NCI-H2107 treated with DMSO at 0.1 percent for 48 hours (cell line): ENCODE results near the gene TMEM229B.
"Not testable (repeated sequence)": the region's sequence is repeated elsewhere in the genome, so short reads cannot be mapped to it uniquely, and the experiment has no call there.

ENCODE experiments used
- DNase-seq: peaks from one replicate; lab custom pipeline; 2025; ENCODE audit not compliant: unreplicated experiment; lab: John Stamatoyannopoulos, UW

TMEM229B gene

DNA sequence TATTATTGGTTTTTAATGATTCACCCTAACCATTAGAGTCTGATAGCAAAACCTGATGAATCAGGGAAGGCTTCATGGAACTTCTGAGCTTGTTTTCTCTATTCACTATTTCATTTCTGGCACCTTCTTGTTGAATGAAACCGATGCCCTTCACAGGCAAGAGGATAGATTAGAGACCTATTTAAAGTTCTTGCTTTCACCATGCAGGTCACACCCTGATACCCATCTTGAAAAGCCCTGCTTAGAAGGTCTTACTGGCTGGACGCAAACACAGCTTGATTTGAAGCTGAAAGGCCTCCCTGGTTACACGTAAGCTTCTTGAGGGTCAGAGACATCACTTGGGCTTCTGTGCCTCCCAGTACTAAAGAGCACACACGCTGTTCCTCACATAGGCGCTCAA lies 29.2 kb downstream of the TMEM229B start:
- DNase-seq, result no peak

DNA sequence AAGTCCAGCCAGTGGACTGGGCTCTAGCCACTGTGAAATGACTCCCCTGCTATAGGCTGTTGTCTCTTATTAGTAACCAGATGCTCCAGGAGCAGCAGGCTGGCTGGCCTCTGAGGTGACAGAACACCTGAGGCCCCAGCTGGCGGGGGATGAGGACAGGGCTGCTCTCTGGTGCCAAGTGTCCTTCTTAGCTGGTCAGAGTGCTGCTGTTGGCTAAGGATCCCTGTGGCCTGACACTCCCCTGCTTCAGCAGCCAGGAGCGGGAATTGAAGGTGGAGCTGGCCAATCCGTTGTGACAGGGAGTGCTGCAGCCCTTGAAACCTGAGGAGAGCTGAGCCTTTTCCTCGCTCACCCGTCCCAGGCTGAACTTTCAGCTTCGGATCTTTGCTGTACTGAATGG lies 30.7 kb downstream of the TMEM229B start:
- peak; percentile 48 for DNase-seq

DNA sequence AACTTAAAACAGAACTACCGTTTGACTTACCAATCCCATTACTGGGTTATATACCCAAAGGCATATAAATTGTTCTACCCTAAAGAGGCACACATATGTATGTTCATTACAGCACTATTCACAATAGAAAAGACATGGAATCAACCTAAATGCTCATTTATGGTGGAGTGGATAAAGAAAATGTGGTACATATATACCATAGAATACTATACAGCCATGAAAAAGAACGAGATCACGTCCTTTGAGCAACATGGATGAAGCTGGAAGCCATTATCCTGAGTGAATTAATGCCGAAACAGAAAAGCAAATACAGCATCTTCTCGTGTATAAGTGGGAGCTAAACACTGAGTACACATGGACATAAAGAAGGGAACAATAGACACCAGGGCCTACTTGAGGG lies 31.8 kb downstream of the TMEM229B start:
- no peak for DNase-seq

DNA sequence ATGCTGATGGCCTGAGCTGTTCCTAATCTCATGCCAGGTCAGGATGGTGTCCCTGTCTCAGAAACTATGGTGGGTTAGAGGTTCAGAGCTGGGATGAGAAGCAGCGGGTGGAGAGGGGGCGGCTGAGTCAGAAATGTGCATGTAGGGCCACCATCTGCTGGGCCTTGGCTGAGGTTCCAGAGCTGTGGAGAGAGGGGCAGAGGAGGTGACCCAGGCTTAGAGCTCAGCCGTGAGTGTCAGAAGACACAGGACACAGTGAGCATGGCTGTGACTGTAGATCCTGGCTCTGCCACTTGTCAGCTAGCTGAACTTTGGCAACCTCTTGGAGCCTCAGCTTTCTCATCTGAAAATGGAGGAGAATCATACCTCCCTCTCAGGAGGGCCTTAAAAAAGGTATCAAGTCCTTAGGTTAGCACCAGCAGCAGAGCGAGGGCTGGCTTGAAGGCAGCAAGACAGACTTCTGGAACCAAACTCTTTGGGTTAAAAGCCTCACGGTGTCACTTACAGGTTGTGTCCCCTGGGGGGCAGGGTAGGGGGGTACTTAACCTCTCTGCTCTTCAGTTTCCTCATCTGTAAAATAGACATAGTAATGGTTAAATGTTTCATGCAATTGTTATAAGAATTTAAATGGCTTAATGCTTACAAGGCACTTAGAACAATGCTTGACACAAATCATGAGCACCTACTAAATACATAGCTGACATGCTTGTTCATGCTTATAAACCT lies 34.8 kb downstream of the TMEM229B start:
- no peak for DNase-seq

DNA sequence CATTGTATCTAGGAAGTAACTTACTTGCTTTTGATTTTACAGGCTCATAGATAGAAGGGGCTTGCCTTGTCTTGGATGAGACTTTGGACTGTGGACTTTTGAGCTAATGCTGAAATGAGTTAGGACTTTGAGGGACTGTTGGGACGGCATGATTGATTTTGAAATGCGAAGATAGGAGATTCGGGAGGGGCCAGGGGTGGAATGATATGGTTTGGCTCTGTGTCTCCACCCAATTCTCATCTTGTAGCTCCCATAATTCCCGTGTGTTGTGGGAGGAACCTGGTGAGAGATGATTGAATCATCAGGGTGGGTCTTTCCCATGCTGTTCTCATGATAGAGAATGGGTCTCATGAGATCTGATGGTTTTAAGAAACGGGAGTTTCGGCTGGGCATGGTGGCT lies 36.9 kb downstream of the TMEM229B start:
- not testable (repeated sequence) for DNase-seq

DNA sequence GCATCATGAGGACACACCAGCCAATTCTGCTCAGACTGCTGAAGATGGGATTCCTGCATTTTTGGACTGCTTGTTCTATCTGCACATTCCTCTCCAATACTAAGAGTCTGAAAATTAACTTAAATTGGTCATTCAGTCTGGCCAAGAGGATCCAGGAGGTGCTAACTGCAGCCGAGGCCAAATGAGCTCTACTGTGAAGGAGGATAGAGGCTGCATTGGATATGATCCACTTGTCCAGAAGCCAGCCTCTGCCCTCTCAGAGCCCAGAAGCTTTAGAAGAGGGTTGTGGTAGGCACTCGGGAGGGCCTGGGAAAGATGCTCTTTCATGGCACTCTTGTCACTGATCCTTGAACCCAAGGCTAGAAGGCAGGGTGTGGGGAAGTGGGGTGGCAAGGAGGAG lies 39.4 kb downstream of the TMEM229B start:
- DNase-seq, result no peak

DNA sequence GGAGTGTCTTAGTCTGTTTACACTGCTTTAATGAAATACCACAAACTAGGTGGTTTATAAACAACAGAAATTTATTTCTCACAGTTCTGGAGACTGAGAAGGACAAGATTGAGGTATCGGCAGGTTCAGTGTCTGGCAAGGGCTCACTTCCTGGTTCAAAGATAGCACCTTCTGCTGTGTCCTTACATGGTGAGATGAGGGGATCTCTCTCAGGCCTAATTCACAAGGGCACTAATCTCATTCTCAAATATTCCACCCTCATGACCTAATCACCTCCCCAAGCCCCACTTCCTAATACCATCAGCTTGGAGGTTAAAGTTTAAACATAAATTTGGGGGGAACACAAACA lies 41.5 kb downstream of the TMEM229B start:
- DNase-seq, result no peak

DNA sequence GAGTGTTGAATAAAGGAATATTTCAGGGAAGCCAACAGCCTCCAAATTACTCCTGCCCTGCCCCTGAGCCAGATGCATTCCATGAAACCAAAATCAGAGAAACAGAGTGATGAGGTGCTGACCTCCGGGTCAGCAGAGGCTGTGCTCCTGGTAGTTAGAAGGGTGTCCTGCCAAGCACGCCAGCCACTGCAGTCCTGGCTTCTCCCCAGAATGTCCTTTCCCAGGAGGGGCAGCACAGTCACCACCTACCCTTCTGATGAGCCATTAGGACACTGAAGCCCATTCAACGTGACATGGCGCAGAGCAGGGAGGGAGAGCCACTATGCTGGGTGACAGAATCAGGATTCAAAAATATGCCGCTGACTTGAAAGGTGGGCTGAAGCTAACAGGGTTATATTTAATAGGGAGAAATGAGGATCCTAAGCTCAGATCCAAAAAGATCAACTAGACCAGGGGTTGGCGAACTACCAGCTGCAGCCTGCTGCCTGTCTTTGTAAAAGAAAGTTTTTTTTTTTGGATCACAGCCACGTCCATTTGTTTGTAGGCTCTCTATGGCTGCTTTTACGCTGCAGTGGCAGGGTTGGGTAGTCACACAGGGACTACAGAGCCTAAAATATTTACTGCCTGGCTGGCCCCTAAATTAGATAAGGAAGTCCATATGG lies 42.0 kb downstream of the TMEM229B start:
- peak; percentile 45 for DNase-seq

DNA sequence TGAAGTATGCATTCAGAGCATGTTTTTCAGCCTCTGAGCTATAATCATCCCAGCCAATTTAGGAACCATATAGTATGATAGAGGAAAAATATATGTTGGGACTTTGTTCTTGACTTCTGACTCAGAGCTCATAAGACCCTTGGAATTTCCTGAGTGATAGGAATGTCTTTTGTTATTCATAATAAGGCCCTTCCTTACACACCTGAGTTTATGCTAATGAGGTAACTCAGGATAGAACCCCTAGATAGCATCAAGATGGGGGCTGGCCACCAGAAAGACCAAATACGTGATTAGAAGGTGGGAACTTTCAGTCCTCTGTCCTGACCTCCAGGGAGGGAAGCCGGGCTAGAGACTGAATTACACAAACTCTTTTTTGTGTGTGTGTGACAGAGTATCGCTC lies 44.1 kb downstream of the TMEM229B start:
- no peak for DNase-seq

DNA sequence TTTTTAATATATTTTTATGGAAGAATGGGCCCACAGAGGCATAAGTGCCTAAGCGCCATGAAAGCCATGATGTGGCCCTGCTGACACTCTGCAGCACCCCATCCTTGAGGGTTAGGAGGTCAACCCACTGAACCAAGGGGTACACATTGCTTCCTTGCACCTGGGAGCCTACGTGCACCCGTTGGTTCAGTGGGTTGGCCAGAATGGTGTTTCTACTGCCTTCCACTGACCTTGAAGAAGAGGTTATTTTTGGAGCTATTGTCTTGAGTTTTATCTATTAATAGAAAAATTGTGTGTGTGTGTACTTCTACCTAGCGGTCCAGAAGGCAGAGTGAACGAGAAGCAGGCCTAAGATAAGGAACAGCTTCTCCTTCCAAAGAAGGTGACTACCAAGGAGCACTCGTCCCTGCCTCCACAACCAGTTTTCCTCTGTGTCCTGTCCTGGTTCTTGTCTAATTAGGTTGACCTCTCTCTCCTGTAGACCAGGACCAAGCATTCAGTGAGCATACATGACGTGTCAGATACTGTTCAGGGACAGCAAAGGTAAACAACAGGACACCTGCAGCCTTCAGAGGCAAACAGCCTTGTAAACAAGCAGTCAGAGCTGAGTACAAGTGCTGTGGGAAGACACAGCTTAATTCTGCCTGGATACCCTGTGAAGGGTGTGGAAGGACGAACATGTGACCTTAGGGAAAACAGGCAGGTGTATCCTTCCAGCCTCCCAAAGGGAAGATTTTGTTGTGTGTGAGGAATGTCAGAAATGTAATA lies 46.2 kb downstream of the TMEM229B start:
- DNase-seq, result peak; percentile 81

DNA sequence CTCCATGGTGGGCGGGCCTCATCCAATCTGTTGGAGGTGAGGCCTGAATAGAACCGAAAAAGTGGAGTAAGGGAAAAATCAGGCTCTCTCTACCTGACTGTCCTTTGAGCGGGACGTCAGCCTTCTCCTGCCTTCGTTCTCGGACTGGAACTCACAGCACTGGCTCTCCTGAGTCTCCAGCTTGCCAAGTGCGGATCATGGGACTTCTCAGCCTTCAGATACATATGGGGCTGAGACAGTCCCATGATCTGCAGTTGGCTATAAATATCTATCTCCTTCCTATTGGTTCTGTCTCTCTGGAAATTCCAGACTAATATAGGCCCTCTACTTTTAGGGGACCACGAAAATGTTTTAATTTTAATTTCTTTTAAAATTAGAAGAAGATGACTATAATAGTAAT lies 46.8 kb downstream of the TMEM229B start:
- DNase-seq, result no peak

DNA sequence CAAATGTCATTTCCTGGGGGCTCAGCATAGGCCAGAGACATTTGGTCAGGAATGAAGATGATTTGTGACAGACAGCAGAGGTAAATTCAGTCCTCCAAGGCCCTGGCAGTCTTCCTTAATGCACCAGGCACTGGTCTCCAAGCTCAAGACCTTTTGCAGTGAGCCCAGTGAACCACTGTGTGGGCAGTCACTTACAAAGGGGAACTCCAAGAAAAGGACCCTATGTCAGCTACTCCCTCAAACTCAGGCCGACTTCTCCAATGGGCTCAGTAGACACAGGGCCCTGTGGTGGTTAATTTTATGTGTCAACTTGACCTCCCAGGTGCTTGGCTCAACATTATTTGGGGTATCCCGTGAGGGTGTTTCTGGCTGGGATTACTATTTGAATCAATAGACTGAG lies 47.3 kb downstream of the TMEM229B start:
- no peak for DNase-seq

DNA sequence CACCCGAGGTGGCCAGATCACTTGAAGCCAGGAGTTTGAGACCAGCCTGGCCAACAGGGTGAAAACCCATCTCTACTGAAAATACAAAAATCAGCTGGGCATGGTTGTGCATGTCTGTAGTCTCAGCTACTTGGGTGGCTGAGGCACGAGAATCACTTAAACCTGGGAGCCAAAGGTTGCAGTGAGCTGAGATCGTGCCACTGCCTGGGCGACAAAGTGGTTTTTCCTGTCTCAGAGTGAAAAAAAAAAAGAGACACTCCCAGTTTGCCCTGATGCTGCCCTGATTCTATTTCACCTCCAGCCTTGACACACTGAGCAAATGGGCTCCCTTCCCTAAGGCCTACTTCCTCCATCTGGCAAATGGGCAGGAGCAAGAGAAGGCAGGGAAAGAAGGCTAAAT lies 48.0 kb downstream of the TMEM229B start:
- DNase-seq, result no peak

DNA sequence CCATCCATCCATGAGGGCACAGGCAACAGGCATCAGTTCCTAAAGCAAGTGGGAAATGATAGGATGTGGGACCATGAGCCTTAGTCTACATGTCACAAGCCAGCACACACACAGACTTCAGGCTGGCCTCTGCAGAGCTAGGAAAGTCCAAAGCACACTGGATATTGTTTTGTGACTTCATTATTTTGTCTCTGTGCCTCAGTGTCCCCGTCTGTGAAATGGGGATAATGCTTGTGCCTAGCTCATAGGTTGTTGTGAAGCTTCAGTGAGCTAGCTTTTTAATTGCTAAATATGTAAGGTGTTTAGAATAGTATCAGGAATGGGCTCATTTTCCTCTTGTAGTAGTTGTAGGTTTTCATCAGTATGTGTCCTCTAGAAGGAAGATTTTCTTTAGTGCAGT lies 49.6 kb downstream of the TMEM229B start:
- DNase-seq, result no peak

DNA sequence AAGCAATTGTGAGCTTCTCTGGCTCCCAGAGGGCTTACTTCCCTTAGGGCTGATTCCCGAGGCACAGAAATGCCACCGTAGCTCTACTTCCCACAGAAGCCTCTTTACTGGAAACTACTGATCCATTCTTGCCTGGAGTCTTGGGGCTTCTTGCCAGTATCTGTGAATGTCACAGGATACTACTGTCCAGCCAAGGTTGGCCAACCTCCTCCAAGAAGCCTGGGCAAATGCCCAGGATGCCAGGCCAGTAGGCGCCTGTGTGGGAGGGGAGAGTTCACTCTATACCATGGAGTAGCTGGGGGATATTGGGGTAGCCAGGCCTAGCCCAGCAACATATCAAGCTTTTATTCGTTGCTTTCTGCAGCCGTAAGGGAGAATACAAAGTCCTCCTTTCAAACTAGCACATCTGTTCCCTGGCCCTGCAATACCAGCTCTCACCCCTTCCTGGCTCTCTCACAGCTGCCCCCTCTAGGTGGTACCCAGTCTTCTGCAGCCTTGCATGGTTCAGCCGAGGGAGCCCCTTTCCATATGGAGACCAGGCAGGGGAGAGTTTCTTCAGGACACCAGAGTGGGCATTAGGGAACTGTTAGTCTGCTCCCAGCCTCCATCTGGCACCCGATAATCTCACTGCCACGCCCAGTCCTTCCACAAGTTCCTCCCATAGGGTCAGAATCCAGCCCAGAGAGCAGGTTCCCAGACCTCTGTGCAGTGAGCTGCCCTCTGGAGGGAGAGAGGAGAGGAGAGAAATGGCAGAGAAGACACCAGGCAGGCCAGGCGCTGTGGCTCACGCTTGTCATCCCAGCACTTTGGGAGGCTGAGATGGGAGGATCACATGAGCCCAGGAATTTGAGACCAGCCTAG lies 52.3 kb downstream of the TMEM229B start:
- DNase-seq, result no peak

DNA sequence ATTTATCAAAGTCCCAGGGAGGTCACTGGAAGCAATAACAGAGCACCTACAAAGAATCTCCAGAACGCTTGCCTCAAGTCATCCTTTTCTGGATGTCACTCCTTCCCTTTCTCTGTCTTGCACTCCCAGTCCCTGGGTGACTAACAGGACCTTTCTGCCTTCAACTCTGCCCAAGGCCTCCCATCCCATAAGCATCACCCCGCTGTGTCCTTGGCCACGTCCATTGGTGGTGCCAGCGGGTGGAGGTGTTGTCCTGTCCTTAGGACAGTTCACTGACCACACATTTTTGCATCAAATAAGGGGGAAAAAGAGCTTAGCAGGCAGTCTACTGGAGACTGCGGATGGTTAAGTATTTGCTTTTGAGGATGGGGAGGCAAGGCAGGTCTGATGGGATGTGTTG lies 52.9 kb downstream of the TMEM229B start:
- DNase-seq, result no peak

DNA sequence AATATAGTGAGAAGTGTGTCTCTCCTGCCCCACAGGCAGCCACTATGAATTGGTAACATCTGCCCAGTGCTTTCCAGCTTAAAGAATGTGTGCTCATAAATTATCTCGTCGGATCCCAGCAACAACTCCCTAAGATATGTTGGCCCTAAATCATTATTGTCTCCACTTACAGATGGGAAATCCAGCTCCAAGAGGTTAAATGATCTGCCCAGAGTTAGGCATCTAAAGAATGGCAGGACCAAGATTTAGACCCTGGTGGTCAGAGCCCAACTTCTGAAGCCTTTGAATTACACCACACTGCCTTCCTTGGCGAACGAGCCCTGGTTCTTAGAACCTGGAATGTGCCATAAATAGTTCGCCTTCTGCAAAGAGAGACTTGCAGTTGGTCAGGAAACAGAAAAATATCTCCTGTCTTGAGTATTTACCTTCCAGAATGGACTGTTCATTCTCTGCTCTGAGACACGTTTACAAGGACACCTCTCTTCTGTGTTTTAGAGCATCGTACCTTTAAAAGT lies 56.4 kb downstream of the TMEM229B start:
- no peak for DNase-seq

DNA sequence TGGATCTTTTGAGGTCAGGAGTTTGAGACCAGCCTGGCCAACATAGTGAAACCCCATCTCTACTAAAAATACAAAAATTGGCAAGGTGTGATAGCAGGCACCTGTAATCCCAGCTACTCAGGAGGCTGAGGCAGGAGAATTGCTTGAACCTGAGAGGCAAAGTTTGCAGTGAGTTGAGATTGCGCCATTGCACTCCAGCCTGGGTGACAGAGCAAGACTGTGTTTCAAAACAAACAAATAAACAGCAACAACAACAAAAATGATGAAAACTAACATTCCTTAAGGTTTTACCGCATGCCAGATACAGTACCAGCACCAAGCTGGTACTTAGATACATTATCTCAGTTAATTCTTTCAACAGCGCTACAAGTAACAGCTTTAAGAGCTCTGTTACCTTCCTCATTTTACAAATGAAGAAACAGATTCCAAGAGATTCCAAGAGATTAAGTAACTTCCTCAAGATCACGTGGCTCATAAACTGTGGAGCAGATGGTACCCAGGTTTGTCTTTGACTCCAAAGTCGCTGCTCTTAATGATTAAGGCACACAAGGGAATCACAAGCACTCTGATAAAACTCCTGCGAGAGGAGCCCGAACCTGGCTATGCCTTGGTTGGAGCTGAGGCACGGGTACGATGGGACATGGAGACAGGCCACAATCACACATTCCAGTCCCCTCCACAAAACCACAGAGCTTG lies 58.9 kb downstream of the TMEM229B start:
- no peak for DNase-seq

DNA sequence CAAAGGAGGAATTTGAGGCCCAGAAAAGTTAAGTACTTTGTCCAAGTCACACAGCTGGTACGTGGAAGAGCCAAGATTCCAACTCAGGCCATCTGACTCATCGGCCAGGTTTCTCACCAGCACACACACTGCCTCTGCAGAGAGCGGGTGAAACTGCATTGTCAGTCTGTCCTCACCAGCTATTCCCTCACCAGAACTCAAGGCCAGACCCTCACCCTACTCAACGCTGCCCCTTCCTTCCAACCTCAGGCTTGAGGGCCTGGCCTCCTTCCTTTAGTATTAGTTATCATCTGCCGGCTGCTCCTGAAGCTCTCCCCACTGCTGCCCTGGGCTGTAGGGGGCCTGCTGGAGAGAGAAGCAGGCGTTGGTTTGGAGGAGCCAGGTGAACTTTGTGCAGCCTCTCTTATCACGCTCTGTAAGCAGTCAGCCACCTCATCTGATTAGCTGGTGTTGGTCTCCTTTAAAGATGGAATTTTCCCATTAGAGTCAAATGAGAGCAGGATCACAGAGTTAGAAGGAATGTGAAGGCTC lies 60.0 kb downstream of the TMEM229B start:
- DNase-seq, result no peak

DNA sequence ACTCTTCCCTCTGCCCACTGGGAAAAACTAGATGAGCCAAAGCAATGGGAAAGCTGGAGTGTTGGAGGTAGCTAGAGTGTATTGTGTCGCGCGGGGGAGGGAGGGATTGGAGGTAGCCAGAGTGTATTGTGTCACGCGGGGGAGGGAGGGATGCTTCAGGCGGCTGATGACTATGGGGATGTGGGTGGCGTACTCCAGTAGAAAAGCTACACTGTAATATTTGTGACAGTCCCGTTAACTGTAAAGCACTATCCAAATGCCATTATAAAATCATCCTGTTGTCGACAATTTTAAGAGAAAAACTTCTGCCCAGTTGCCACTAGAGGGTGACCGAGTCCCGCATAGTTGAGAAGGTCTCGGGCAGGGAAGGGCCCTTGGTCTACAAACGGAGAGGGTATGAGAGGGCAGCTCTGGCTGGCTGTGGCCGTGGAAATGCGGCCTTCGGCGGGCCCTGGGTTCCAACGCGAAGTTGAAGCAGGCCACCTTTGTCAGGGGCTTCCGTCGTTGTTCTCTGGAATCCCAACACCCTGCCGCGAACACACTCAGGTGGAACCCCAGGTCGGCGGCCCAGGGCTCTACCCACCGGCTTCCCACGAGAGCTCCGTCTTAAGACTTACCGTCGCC lies 61.4 kb downstream of the TMEM229B start:
- peak; percentile 88 for DNase-seq
